Measurements from ENCODE around the gene MCM8.

Gene MCM8

GRCh38 chr20:6040958-6041807, 90.7 kb downstream of the MCM8 start:
- no peak for TF ChIP-seq CTCF (IDR thresholded peaks at IDR 0.05)
- no peak for TF ChIP-seq ZFX (IDR thresholded peaks at IDR 0.05; ENCODE audit: borderline replicate concordance)
- H3K27ac ChIP-seq: no peak overlapping the region

- H3K27ac ChIP-seq: no peak overlapping the region
- TF ChIP-seq CTCF (IDR thresholded peaks at IDR 0.05) (no peak), ZFX (IDR thresholded peaks at IDR 0.05; ENCODE audit: borderline replicate concordance) (no peak)
Observed at GRCh38 chr20:6041808-6042265, 91.4 kb downstream of the MCM8 start.

- H3K27ac ChIP-seq: no peak overlapping the region
- TF ChIP-seq ZFX (IDR thresholded peaks at IDR 0.05; ENCODE audit: borderline replicate concordance) (no peak), CTCF (IDR thresholded peaks at IDR 0.05) (no peak)
Observed at GRCh38 chr20:6044115-6044514, 93.7 kb downstream of the MCM8 start.

GRCh38 chr20:6045566-6045965, 95.1 kb downstream of the MCM8 start:
- TF ChIP-seq CTCF (IDR thresholded peaks at IDR 0.05) (no peak), ZFX (IDR thresholded peaks at IDR 0.05; ENCODE audit: borderline replicate concordance) (no peak)
- H3K27ac ChIP-seq: no peak overlapping the region

GRCh38 chr20:6046432-6046831, 96.0 kb downstream of the MCM8 start:
- H3K27ac ChIP-seq: no peak overlapping the region
- TF ChIP-seq ZFX (IDR thresholded peaks at IDR 0.05; ENCODE audit: borderline replicate concordance) (no peak), CTCF (IDR thresholded peaks at IDR 0.05) (no peak)

- TF ChIP-seq CTCF (IDR thresholded peaks at IDR 0.05): no peak
- no peak for TF ChIP-seq ZFX (IDR thresholded peaks at IDR 0.05; ENCODE audit: borderline replicate concordance)
- H3K27ac ChIP-seq: no peak overlapping the region
Observed at GRCh38 chr20:6048391-6048790, 97.9 kb downstream of the MCM8 start.
